ENCODE data around the gene NUBP2. TPM values are rescaled to one million over a fixed set of nuclear protein-coding genes. Genes with fewer than 3 reads are reported as not detected.
"Not testable (repeated sequence)": the region's sequence is repeated elsewhere in the genome, so short reads cannot be mapped to it uniquely, and the experiment has no call there.

The NUBP2 gene
- total RNA-seq, 1 experiment from 2014 or later = 50.2 TPM

GRCh38 chr16:1794908-1795666, 12.3 kb downstream of the NUBP2 start:
- DNase-seq (ENCODE audit: extremely low read depth, low read depth) = no peak

- not testable (repeated sequence) for DNase-seq (ENCODE audit: extremely low read depth, low read depth)
Observed at GRCh38 chr16:1799263-1799662, 16.5 kb downstream of the NUBP2 start.

GRCh38 chr16:1800701-1801100, 17.9 kb downstream of the NUBP2 start:
- no peak for DNase-seq (ENCODE audit: extremely low read depth, low read depth)

- DNase-seq (ENCODE audit: extremely low read depth, low read depth) = no peak
Observed at GRCh38 chr16:1807626-1808025, 24.9 kb downstream of the NUBP2 start.

GRCh38 chr16:1808691-1809090, 25.9 kb downstream of the NUBP2 start:
- DNase-seq (ENCODE audit: extremely low read depth, low read depth) = no peak

GRCh38 chr16:1809281-1809801, 26.6 kb downstream of the NUBP2 start:
- DNase-seq (ENCODE audit: extremely low read depth, low read depth) = no peak

GRCh38 chr16:1810106-1810505, 27.3 kb downstream of the NUBP2 start:
- no peak for DNase-seq (ENCODE audit: extremely low read depth, low read depth)

GRCh38 chr16:1810536-1810935, 27.8 kb downstream of the NUBP2 start:
- no peak for DNase-seq (ENCODE audit: extremely low read depth, low read depth)

GRCh38 chr16:1812732-1813163, 30.0 kb downstream of the NUBP2 start:
- peak; percentile 57 for DNase-seq (ENCODE audit: extremely low read depth, low read depth)

- DNase-seq (ENCODE audit: extremely low read depth, low read depth) = no peak
Observed at GRCh38 chr16:1815461-1815860, 32.7 kb downstream of the NUBP2 start.

- DNase-seq (ENCODE audit: extremely low read depth, low read depth) = no peak
Observed at GRCh38 chr16:1816396-1817275, 33.9 kb downstream of the NUBP2 start.

- DNase-seq (ENCODE audit: extremely low read depth, low read depth) = no peak
Observed at GRCh38 chr16:1817276-1817589, 34.5 kb downstream of the NUBP2 start.

GRCh38 chr16:1817716-1818115, 35.0 kb downstream of the NUBP2 start:
- no peak for DNase-seq (ENCODE audit: extremely low read depth, low read depth)

- DNase-seq (ENCODE audit: extremely low read depth, low read depth) = no peak
Observed at GRCh38 chr16:1818204-1818872, 35.6 kb downstream of the NUBP2 start.

- no peak for DNase-seq (ENCODE audit: extremely low read depth, low read depth)
Observed at GRCh38 chr16:1818873-1819525, 36.2 kb downstream of the NUBP2 start.

GRCh38 chr16:1819611-1820010, 36.9 kb downstream of the NUBP2 start:
- no peak for DNase-seq (ENCODE audit: extremely low read depth, low read depth)

- no peak for DNase-seq (ENCODE audit: extremely low read depth, low read depth)
Observed at GRCh38 chr16:1820096-1820945, 37.6 kb downstream of the NUBP2 start.

GRCh38 chr16:1820946-1821290, 38.2 kb downstream of the NUBP2 start:
- DNase-seq (ENCODE audit: extremely low read depth, low read depth) = no peak

GRCh38 chr16:1821861-1822611, 39.3 kb downstream of the NUBP2 start:
- no peak for DNase-seq (ENCODE audit: extremely low read depth, low read depth)

Data from NCI-H460 (cell line).